ENCODE data around the gene UGCG.
A peak's percentile ranks its signal among the peaks of the same experiment; 100 is the strongest.

Gene UGCG

DNA sequence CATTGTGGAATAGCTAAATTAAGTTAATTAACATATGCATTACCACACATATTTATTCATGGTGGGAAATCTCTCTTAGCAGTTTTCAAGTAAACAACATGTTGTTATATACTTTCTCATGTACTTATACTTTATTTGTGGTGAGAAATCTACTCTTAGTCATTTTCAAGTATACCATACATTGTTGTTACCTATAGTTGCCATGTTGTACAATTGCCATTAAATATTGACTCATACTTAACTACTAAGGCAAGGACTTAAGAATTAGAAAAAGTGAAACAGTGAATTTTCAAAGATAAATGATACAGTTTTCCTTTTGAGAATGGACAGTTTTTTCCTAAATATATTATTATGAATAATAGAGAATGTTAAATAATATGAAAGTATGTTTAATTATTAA lies 27.7 kb downstream of the UGCG start:
- H3K4me3 ChIP-seq (ENCODE audit: low read depth, low read length), result no peak overlapping the region
- TF ChIP-seq, protein P1, sequence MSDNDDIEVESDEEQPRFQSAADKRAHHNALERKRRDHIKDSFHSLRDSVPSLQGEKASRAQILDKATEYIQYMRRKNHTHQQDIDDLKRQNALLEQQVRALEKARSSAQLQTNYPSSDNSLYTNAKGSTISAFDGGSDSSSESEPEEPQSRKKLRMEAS (IDR thresholded peaks at IDR 0.05; ENCODE audit: low read depth, low read length), result no peak
- TF ChIP-seq, protein P2, sequence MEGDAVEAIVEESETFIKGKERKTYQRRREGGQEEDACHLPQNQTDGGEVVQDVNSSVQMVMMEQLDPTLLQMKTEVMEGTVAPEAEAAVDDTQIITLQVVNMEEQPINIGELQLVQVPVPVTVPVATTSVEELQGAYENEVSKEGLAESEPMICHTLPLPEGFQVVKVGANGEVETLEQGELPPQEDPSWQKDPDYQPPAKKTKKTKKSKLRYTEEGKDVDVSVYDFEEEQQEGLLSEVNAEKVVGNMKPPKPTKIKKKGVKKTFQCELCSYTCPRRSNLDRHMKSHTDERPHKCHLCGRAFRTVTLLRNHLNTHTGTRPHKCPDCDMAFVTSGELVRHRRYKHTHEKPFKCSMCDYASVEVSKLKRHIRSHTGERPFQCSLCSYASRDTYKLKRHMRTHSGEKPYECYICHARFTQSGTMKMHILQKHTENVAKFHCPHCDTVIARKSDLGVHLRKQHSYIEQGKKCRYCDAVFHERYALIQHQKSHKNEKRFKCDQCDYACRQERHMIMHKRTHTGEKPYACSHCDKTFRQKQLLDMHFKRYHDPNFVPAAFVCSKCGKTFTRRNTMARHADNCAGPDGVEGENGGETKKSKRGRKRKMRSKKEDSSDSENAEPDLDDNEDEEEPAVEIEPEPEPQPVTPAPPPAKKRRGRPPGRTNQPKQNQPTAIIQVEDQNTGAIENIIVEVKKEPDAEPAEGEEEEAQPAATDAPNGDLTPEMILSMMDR (IDR thresholded peaks at IDR 0.05; ENCODE audit: low read depth, low read length), result no peak
- TF ChIP-seq POLR2A (IDR thresholded peaks at IDR 0.05; ENCODE audit: extremely low read depth, insufficient read length), result no peak
- TF ChIP-seq MYC (IDR thresholded peaks at IDR 0.05; ENCODE audit: low read depth, low read length), result no peak
- no peak for DNase-seq (ENCODE audit: low read depth)

DNA sequence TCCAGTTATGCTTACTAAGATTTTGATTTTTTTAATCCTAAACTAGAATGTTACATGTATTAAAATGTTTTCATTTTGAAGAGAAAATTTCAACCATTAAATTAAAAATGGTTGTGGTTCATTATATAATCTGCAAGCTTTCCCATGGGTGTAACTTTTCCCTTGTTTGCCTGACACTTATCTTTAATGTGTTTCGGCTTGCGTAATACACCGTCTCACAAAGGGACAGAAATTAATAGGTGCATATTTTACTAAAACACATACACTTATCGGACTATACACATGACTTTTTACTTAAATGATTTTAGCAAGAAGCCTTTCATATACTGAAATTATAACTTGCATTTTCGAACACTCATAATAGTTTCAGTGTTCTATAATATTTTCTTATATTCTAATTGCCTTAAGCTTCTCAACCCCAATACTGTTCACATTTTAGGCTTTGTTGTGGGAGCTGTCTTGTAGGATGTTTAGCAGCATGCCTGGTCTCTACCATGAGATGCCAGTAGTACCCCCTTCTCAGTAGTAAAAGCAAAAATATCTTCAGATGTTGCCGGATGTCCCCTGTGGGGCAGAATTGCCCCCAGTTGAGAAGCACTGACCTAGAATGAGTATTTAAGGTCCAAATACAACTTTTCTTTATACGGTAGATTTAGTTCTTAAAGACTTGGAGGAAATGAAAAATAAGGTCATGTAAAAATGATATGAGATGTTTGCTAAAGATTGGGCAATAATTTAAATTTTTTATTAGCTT lies 28.6 kb downstream of the UGCG start:
- TF ChIP-seq, protein P1 (IDR thresholded peaks at IDR 0.05; ENCODE audit: low read depth, low read length), result no peak
- TF ChIP-seq, protein P2 (IDR thresholded peaks at IDR 0.05; ENCODE audit: low read depth, low read length), result no peak
- TF ChIP-seq MYC (IDR thresholded peaks at IDR 0.05; ENCODE audit: low read depth, low read length) (no peak), POLR2A (IDR thresholded peaks at IDR 0.05; ENCODE audit: extremely low read depth, insufficient read length) (no peak)
- DNase-seq (ENCODE audit: low read depth), result peak; percentile 28
- no peak overlapping the region for H3K4me3 ChIP-seq (ENCODE audit: low read depth, low read length)

DNA sequence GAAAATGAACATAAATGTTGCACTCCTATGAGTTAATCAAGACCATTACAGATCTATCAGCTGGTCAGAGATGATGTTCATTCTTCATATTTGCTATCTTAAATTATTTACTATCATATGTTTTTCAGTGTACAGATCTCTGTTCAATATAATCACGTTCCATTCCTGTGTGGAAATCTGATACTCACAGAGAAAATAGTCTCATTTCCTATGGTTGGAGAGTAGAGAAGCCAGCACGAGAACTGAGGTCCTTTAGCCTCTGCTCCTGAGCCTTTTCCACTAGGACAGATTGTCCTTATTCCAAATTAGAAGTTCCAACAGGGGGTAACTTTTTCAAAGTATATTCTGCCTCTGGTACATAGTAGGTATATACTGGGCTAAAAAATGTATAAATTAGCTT lies 29.2 kb downstream of the UGCG start:
- TF ChIP-seq, protein P2 (IDR thresholded peaks at IDR 0.05; ENCODE audit: low read depth, low read length), result no peak
- no peak for TF ChIP-seq MYC (IDR thresholded peaks at IDR 0.05; ENCODE audit: low read depth, low read length)
- no peak for DNase-seq (ENCODE audit: low read depth)
- H3K4me3 ChIP-seq (ENCODE audit: low read depth, low read length), result no peak overlapping the region

DNA sequence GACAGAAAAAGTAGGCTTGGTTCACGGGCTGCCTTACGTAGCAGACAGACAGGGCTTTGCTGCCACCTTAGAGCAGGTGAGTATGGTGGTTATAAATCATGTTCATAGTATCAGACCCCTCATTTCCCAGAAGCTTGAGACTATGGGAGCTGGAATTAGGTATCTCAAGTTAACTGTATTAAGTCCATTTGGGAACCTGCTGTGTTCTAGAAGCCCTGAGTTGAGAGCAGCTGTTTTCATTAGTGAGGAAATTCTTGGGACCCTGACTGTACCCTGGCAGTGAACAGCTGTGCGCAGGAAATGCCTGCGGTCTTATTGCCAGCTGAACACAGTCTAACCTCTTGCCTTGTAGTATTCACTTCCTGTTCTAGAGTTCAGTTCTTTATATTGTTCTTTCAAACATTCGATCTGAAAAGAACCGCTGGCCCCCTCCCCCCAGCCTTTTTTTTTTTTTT lies 29.8 kb downstream of the UGCG start:
- no peak for TF ChIP-seq POLR2A (IDR thresholded peaks at IDR 0.05; ENCODE audit: extremely low read depth, insufficient read length)
- TF ChIP-seq, protein P1 (IDR thresholded peaks at IDR 0.05; ENCODE audit: low read depth, low read length), result no peak
- no peak for TF ChIP-seq MYC (IDR thresholded peaks at IDR 0.05; ENCODE audit: low read depth, low read length)
- TF ChIP-seq, protein P2 (IDR thresholded peaks at IDR 0.05; ENCODE audit: low read depth, low read length), result no peak
- DNase-seq (ENCODE audit: low read depth), result peak; percentile 55

DNA sequence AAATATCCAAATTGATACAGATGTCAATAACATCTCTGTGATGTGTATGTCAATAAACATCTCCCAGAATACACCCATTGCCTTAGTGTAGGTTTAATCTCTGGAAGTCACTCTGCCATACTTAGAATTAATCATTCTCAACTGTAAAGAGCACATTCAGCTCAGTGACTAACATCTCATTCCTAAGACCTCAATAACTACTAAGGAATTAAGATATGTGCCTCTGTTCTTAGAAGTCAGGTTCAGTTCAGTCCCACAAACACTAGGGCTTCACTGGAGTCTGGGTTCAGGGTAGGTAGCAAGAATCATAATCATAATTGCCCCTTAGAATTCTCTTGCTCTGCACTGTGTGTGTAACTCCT lies 31.7 kb downstream of the UGCG start:
- no peak overlapping the region for H3K4me3 ChIP-seq (ENCODE audit: low read depth, low read length)
- TF ChIP-seq MYC (IDR thresholded peaks at IDR 0.05; ENCODE audit: low read depth, low read length) (no peak), POLR2A (IDR thresholded peaks at IDR 0.05; ENCODE audit: extremely low read depth, insufficient read length) (no peak)
- TF ChIP-seq, protein P2 (IDR thresholded peaks at IDR 0.05; ENCODE audit: low read depth, low read length), result no peak
- TF ChIP-seq, protein P1 (IDR thresholded peaks at IDR 0.05; ENCODE audit: low read depth, low read length), result no peak
- no peak for DNase-seq (ENCODE audit: low read depth)

More for the DNA sequence above, 29.8 kb downstream of the UGCG start:
- no peak overlapping the region for H3K4me3 ChIP-seq (ENCODE audit: low read depth, low read length)

Data from NB4 (cell line).